Activated CD8-positive, alpha-beta T cell treated with anti-CD3 and anti-CD28 coated beads, Interleukin-2, amount 10 ng/mL, durations not matched to agents 7 days and 5 days (primary cell): ENCODE measurements around the gene SPANXA1. TPM values are rescaled to one million over a fixed set of nuclear protein-coding genes. Genes with fewer than 3 reads are reported as not detected.
"Not testable (repeated sequence)": the region's sequence is repeated elsewhere in the genome, so short reads cannot be mapped to it uniquely, and the experiment has no call there.

Experiments used
- ATAC-seq: fragments of 150-1000 bp; cut with Tn5 transposase; one replicate; pipeline ENCODE4 v1.10.0; 2021; ENCODE audit warnings: moderate library complexity
- CTCF ChIA-PET: fragments of 350-600 bp; sonication (Branson Sonifier 250); formaldehyde crosslinking; loops from one replicate; lab custom pipeline; 2021; ENCODE audit warnings: antibody characterized with exemption; lab: Charles Lee
- POLR2A ChIA-PET: fragments of 350-600 bp; sonication (Branson Sonifier 250); formaldehyde crosslinking; loops from one replicate; lab custom pipeline; 2021; ENCODE audit warnings: antibody characterized with exemption; lab: Charles Lee
- DNase-seq: peaks from one replicate; pipeline ENCODE4 v3.0.0-alpha.2; 2020
- H3K27ac Mint-ChIP-seq: one replicate; pipeline ENCODE4 v1.8.0; 2021; ENCODE audit warnings: mild to moderate bottlenecking, mixed read lengths
- H3K27me3 Mint-ChIP-seq: one replicate; pipeline ENCODE4 v1.8.0; 2021; ENCODE audit warnings: low read depth, mixed read lengths
- H3K36me3 Mint-ChIP-seq: one replicate; pipeline ENCODE4 v1.8.0; 2021; ENCODE audit warnings: low read depth, mixed read lengths
- H3K4me1 Mint-ChIP-seq: one replicate; pipeline ENCODE4 v1.8.0; 2021; ENCODE audit warnings: low read depth, mixed read lengths
- H3K4me3 Mint-ChIP-seq: one replicate; pipeline ENCODE4 v1.8.0; 2021; ENCODE audit warnings: mild to moderate bottlenecking, mixed read lengths
- H3K9me3 Mint-ChIP-seq: one replicate; pipeline ENCODE4 v1.8.0; 2022; ENCODE audit warnings: mixed read lengths; ENCODE audit not compliant: insufficient read depth
- total RNA-seq, 2 experiments: library from RNA; stranded (reverse); gene quantifications; one replicate each; pipeline ENCODE4 v1.2.3, GENCODE V29; 2021

SPANXA1 gene
- total RNA-seq = not detected

- H3K27me3 Mint-ChIP-seq, H3K4me3 Mint-ChIP-seq, DNase-seq, H3K27ac Mint-ChIP-seq, ATAC-seq, CTCF ChIA-PET, POLR2A ChIA-PET, H3K4me1 Mint-ChIP-seq, H3K36me3 Mint-ChIP-seq, H3K9me3 Mint-ChIP-seq: not testable (repeated sequence)
These were observed at the start of gene SPANXA1 for GRCh38 chrX:141584638-141585037. Gene SPANXA1 (minus strand): TSS chrX:141584738. CDS start chrX:141584678, 60 bp downstream.

- H3K27ac Mint-ChIP-seq = no peak overlapping the region
- no peaks in the 10 kb centered on the region for H3K27me3 Mint-ChIP-seq
- no peaks in the 10 kb centered on the region for H3K36me3 Mint-ChIP-seq
- H3K9me3 Mint-ChIP-seq = no peaks in the 10 kb centered on the region
- ChIA-PET CTCF (no interaction called here), POLR2A (no interaction called here)
- H3K4me3 Mint-ChIP-seq = no peak overlapping the region
- H3K4me1 Mint-ChIP-seq = no peaks in the 10 kb centered on the region
- no peak for DNase-seq
- ATAC-seq = no peak
These were observed 47.6 kb upstream of the SPANXA1 start for GRCh38 chrX:141632124-141632523.

GRCh38 chrX:141619336-141619735 is 34.8 kb upstream of the SPANXA1 start:
- DNase-seq (no peak), ATAC-seq (no peak)
- Mint-ChIP-seq H3K36me3 (no peaks in the 10 kb centered on the region), H3K4me3 (no peak overlapping the region), H3K4me1 (no peaks in the 10 kb centered on the region), H3K27me3 (no peaks in the 10 kb centered on the region), H3K27ac (no peak overlapping the region), H3K9me3 (no peaks in the 10 kb centered on the region)
- CTCF ChIA-PET = no interaction called here
- POLR2A ChIA-PET = no interaction called here

- no peak overlapping the region for H3K27ac Mint-ChIP-seq
- H3K36me3 Mint-ChIP-seq = no peaks in the 10 kb centered on the region
- ChIA-PET CTCF (no interaction called here), POLR2A (no interaction called here)
- H3K4me3 Mint-ChIP-seq = no peak overlapping the region
- H3K9me3 Mint-ChIP-seq = peaks cover 8% of the 10 kb centered on the region
- DNase-seq (no peak), ATAC-seq (no peak)
- H3K27me3 Mint-ChIP-seq = no peaks in the 10 kb centered on the region
- no peaks in the 10 kb centered on the region for H3K4me1 Mint-ChIP-seq
These were observed 24.6 kb upstream of the SPANXA1 start for GRCh38 chrX:141609111-141609510.

- CTCF ChIA-PET, POLR2A ChIA-PET: not testable (repeated sequence)
These were observed 4.9 kb upstream of the SPANXA1 start, which contains the start of gene SPANXA2 for GRCh38 chrX:141589408-141589807. Gene SPANXA2 (plus strand): TSS chrX:141589708. CDS start chrX:141589768, 60 bp downstream.

GRCh38 chrX:141542551-141542950 is 42.0 kb downstream of the SPANXA1 start:
- H3K27ac Mint-ChIP-seq, ATAC-seq, DNase-seq, H3K27me3 Mint-ChIP-seq, H3K36me3 Mint-ChIP-seq, H3K4me3 Mint-ChIP-seq, H3K9me3 Mint-ChIP-seq, POLR2A ChIA-PET, H3K4me1 Mint-ChIP-seq, CTCF ChIA-PET: not testable (repeated sequence)

More at GRCh38 chrX:141589408-141589807, 4.9 kb upstream of the SPANXA1 start, which contains the start of gene SPANXA2:
- not testable (repeated sequence) for H3K4me3 Mint-ChIP-seq, H3K9me3 Mint-ChIP-seq, DNase-seq, ATAC-seq, H3K4me1 Mint-ChIP-seq, H3K27ac Mint-ChIP-seq, H3K27me3 Mint-ChIP-seq, H3K36me3 Mint-ChIP-seq

Other genes with a start within 250 kb of the SPANXA1 start
- gene SPANXA2, start 5.0 kb upstream of the SPANXA1 start, total RNA-seq = not detected
- gene SPANXD, start 114.0 kb upstream of the SPANXA1 start, total RNA-seq = not detected